ENCODE measurements around the gene PHYKPL.

DNA sequence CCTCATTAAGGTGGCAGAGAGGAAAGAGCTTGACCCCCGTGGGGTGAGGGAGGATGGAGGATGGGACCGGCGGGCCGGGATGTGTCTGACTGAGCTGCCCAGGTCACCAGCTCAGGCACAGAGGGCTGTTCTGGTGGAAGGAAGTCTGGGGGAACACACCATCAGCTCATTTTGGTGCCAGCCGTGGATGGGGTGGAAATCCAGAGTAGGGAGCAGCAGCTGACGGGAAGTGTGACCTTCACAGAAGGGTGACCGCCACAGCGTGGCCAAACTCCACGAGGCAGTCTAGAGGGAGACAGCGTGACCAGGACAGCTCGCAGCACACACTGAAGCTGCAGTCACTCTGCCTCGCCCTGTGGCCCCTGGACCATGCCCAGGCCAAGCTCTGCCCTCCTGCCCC, 45.3 kb upstream of the PHYKPL start:
- TF ChIP-seq, protein P1, sequence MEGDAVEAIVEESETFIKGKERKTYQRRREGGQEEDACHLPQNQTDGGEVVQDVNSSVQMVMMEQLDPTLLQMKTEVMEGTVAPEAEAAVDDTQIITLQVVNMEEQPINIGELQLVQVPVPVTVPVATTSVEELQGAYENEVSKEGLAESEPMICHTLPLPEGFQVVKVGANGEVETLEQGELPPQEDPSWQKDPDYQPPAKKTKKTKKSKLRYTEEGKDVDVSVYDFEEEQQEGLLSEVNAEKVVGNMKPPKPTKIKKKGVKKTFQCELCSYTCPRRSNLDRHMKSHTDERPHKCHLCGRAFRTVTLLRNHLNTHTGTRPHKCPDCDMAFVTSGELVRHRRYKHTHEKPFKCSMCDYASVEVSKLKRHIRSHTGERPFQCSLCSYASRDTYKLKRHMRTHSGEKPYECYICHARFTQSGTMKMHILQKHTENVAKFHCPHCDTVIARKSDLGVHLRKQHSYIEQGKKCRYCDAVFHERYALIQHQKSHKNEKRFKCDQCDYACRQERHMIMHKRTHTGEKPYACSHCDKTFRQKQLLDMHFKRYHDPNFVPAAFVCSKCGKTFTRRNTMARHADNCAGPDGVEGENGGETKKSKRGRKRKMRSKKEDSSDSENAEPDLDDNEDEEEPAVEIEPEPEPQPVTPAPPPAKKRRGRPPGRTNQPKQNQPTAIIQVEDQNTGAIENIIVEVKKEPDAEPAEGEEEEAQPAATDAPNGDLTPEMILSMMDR (IDR thresholded peaks at IDR 0.05; ENCODE audit: insufficient read depth, low read length, poor library complexity, severe bottlenecking) = no peak
- TF ChIP-seq EZH2phosphoT487 (conservative IDR thresholded peaks at IDR 0.05; ENCODE audit: low read length) = no peak
